ENCODE data around the gene BBS9.

GRCh38 chr7:33089142-33089541, 40.2 kb upstream of the BBS9 start:
- TF ChIP-seq CTCF (IDR thresholded peaks at IDR 0.05; ENCODE audit: low read depth, low read length, missing input control) (no peak), TAF1 (conservative IDR thresholded peaks at IDR 0.05) (no peak), GABPA (IDR thresholded peaks at IDR 0.05 in 1 of 2, conservative IDR thresholded peaks at IDR 0.05 in 1 of 2) (no peak), MAX (IDR thresholded peaks at IDR 0.05) (no peak), REST (IDR thresholded peaks at IDR 0.05) (no peak), RAD21 (IDR thresholded peaks at IDR 0.05) (no peak), FOXA1 (IDR thresholded peaks at IDR 0.05) (no peak)
